AG09319 (cell line): ENCODE results near the gene DPH6.

Source experiments
- DNase-seq: peaks from one replicate; pipeline ENCODE4 v3.0.0-alpha.2; 2010; ENCODE audit warnings: low read depth; ENCODE audit errors: extremely low read depth
- CTCF ChIP-seq: IDR thresholded peaks from 2 replicates; pipeline ENCODE4 v1.5.1; 2011; ENCODE audit warnings: low read depth, mild to moderate bottlenecking, inconsistent platforms, low read length, moderate library complexity

Gene DPH6

GRCh38 chr15:35505141-35505540 is 40.8 kb downstream of the DPH6 start:
- TF ChIP-seq CTCF: no peak

GRCh38 chr15:35499723-35500122 is 46.2 kb downstream of the DPH6 start:
- no peak for TF ChIP-seq CTCF
- DNase-seq: no peak

More at GRCh38 chr15:35505141-35505540, 40.8 kb downstream of the DPH6 start:
- no peak for DNase-seq

- no peak for DNase-seq
- TF ChIP-seq CTCF: no peak
Measured at GRCh38 chr15:35496585-35496984, 49.4 kb downstream of the DPH6 start.

GRCh38 chr15:35495080-35495479 is 50.9 kb downstream of the DPH6 start:
- no peak for TF ChIP-seq CTCF
- DNase-seq: no peak

GRCh38 chr15:35491999-35492398 is 54.0 kb downstream of the DPH6 start:
- DNase-seq: no peak
- no peak for TF ChIP-seq CTCF

GRCh38 chr15:35491173-35491572 is 54.8 kb downstream of the DPH6 start:
- no peak for DNase-seq
- TF ChIP-seq CTCF: no peak

GRCh38 chr15:35490511-35490910 is 55.5 kb downstream of the DPH6 start:
- DNase-seq: no peak
- TF ChIP-seq CTCF: no peak
